GM12865 (cell line): ENCODE measurements around the gene DIS3L2.
"Not testable (repeated sequence)": the region's sequence is repeated elsewhere in the genome, so short reads cannot be mapped to it uniquely, and the experiment has no call there.

Source experiments
- DNase-seq: peaks from one replicate; pipeline ENCODE4 v3.0.0; 2010; ENCODE audit warnings: low read depth
- H3K4me3 ChIP-seq: 2 replicates; pipeline ENCODE4 v1.5.1; 2011; ENCODE audit warnings: mild to moderate bottlenecking, low read depth, low read length, control low read depth
- CTCF ChIP-seq: IDR thresholded peaks from 2 replicates; pipeline ENCODE4 v1.5.1; 2011; ENCODE audit warnings: low read length, control low read depth, low read depth, inconsistent platforms; ENCODE audit not compliant: insufficient read depth; ENCODE audit errors: missing control alignments

DIS3L2 gene

GRCh38 chr2:232306741-232307305 lies 345.3 kb downstream of the DIS3L2 start:
- TF ChIP-seq CTCF, result no peak
- no peak for DNase-seq
- H3K4me3 ChIP-seq, result no peak overlapping the region

- TF ChIP-seq CTCF, result no peak
- H3K4me3 ChIP-seq, result no peak overlapping the region
- DNase-seq, result no peak
These were observed 346.3 kb downstream of the DIS3L2 start for GRCh38 chr2:232307854-232308253.

GRCh38 chr2:232308986-232309385 lies 347.5 kb downstream of the DIS3L2 start:
- DNase-seq, result no peak
- TF ChIP-seq CTCF, result no peak

DNA sequence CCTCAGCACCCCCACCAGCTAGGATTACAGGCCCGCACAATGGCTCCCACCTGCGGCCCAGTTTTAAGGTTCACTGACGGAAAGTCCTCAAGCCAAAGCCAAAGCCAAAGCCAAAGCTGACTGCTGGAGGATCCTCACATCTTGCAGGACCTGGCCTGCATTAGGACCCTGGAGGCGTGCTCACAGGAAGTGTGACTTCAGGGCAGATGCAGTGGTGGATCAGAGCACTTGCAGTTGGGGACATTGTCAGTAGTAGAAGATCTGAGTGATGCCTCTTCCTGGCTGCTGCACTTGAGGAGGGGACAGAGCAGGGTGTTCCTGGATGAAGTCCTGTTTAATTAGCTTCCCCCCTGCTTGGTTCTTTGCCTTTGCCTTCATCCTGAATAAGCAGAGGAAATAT lies 348.1 kb downstream of the DIS3L2 start:
- no peak overlapping the region for H3K4me3 ChIP-seq
- DNase-seq, result no peak
- TF ChIP-seq CTCF, result no peak

More at GRCh38 chr2:232308986-232309385, 347.5 kb downstream of the DIS3L2 start:
- H3K4me3 ChIP-seq, result no peak overlapping the region

DNA sequence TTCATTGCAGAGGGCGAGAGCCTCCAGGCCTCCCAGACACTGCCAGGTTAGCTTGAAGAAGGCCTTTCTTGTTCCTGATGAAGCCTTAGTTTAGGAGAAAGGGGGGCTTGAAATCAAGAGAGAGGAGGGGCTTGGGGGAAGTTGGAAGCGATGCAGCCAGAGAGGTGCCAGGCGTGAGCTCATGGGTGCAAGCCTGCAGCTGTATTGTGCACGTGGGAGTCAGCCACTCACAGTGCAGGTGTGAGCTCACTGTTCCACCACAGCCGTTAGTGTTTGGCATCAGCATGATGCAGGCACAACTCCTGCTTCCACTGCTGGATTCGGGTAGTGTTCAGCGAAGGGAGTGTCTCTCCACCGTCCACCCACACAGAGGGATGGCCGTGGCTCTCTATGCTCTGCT lies 348.6 kb downstream of the DIS3L2 start:
- no peak for DNase-seq
- no peak overlapping the region for H3K4me3 ChIP-seq
- no peak for TF ChIP-seq CTCF

- no peak for DNase-seq
- no peak overlapping the region for H3K4me3 ChIP-seq
- TF ChIP-seq CTCF, result no peak
These were observed 349.2 kb downstream of the DIS3L2 start for GRCh38 chr2:232310696-232311095.

DNA sequence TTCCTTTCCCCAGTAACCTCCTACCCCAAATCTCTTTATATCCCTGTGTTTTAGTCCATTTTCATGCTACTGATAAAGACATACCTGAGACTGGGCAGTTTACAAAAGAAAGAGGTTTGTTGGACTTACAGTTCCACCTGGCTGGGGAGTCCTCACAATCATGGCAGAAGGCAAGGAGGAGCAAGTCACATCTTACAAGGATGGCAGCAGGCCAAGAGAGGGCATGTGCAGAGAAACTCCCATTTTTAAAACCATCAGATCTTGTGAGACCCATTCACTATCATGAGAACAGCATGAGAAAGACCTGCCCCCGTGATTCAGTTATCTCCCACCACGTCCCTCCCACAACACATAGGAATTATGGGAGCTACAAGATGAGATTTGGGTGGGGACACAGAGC lies 352.1 kb downstream of the DIS3L2 start:
- H3K4me3 ChIP-seq, DNase-seq: not testable (repeated sequence)
